NT2/D1 (cell line): ENCODE data around the gene RAB11FIP3.

Experiments
- SUZ12 ChIP-seq: IDR thresholded peaks from 2 replicates; pipeline ENCODE4 v1.6.1; 2011; ENCODE audit not compliant: insufficient read length, insufficient read depth; ENCODE audit errors: extremely low read depth
- ZNF274 ChIP-seq: IDR thresholded peaks from 2 replicates; pipeline ENCODE4 v1.6.1; 2011; ENCODE audit warnings: mild to moderate bottlenecking, low read depth, low read length

- TF ChIP-seq SUZ12 (no peak), ZNF274 (no peak)
Measured at GRCh38 chr16:381789-382717, 43.4 kb upstream of the RAB11FIP3 start, which contains the start of gene PGAP6.
